A673 (cell line): ENCODE measurements around the gene MCM9. TPM values are rescaled to one million over a fixed set of nuclear protein-coding genes. Genes with fewer than 3 reads are reported as not detected.
A peak's percentile ranks its signal among the peaks of the same experiment; 100 is the strongest.

Experiments
- BruUV-seq: library from RNA; stranded (reverse); fragments of 400-500 nt; replicated peaks from 2 replicates; lab custom pipeline; 2021; lab: Mats Ljungman, UMichigan
- CTCF ChIA-PET: fragments of 300-600 bp; sonication (Branson Sonifier 250); formaldehyde crosslinking; loops from one replicate; lab custom pipeline; 2022; ENCODE audit warnings: antibody characterized with exemption; lab: Charles Lee
- POLR2A ChIA-PET: fragments of 300-600 bp; sonication (Branson Sonifier 250); formaldehyde crosslinking; loops from one replicate; lab custom pipeline; 2022; ENCODE audit warnings: antibody characterized with exemption; ENCODE audit not compliant: low non-redundant PET; lab: Charles Lee
- DNase-seq: peaks from one replicate; pipeline ENCODE4 v3.0.0-alpha.2; 2015; ENCODE audit warnings: low spot score
- H3K27ac ChIP-seq: fragments of 200-600 bp; sonication (generic); 2 replicates; pipeline ENCODE4 v1.5.1; 2016; ENCODE audit warnings: mixed run types, low read depth, mild to moderate bottlenecking, mixed read lengths, antibody characterized with exemption, low read length; ENCODE audit not compliant: poor library complexity, severe bottlenecking
- H3K27me3 ChIP-seq: fragments of 200-600 bp; sonication (generic); replicated peaks from 2 replicates; pipeline ENCODE4 v1.6.1; 2017; ENCODE audit warnings: mixed run types, low read depth, mild to moderate bottlenecking, mixed read lengths, antibody characterized with exemption, low read length; ENCODE audit not compliant: insufficient read depth, poor library complexity
- H3K36me3 ChIP-seq: fragments of 200-600 bp; sonication (generic); 2 replicates; pipeline ENCODE4 v1.6.1; 2016; ENCODE audit warnings: mixed run types, mild to moderate bottlenecking, mixed read lengths, antibody characterized with exemption, low read length; ENCODE audit not compliant: insufficient read depth, poor library complexity, severe bottlenecking
- H3K4me1 ChIP-seq: fragments of 200-600 bp; sonication (generic); 2 replicates; pipeline ENCODE4 v1.6.1; 2017; ENCODE audit warnings: mixed run types, mild to moderate bottlenecking, mixed read lengths, antibody characterized with exemption, low read length; ENCODE audit not compliant: insufficient read depth, poor library complexity, severe bottlenecking
- H3K4me3 ChIP-seq: fragments of 200-600 bp; sonication (generic); 2 replicates; pipeline ENCODE4 v1.5.1; 2016; ENCODE audit warnings: low read depth, mixed run types, mild to moderate bottlenecking, mixed read lengths, low read length; ENCODE audit not compliant: poor library complexity, severe bottlenecking
- H3K9me3 ChIP-seq: fragments of 200-600 bp; sonication (generic); 2 replicates; pipeline ENCODE4 v1.6.1; 2016; ENCODE audit warnings: mixed run types, low read depth, mild to moderate bottlenecking, mixed read lengths, antibody characterized with exemption, low read length; ENCODE audit not compliant: poor library complexity, severe bottlenecking
- CTCF ChIP-seq: fragments of 300-800, 200-600 bp; sonication (generic); conservative IDR thresholded peaks from 2 replicates; pipeline ENCODE4 v1.5.1; 2017; ENCODE audit warnings: low read depth, mild to moderate bottlenecking, antibody characterized with exemption, low read length, moderate library complexity, mixed read lengths
- EZH2 ChIP-seq: fragments of 200-600 bp; sonication (generic); IDR thresholded peaks from 2 replicates; pipeline ENCODE4 v1.6.1; 2017; ENCODE audit warnings: borderline replicate concordance, low read depth, mild to moderate bottlenecking, mixed read lengths, antibody characterized with exemption, low read length; ENCODE audit not compliant: poor library complexity, severe bottlenecking
- intact Hi-C: fragments of 100-400 bp; cut with micrococcal nuclease; formaldehyde crosslinking; loops from one replicate; pipeline ENCODE4 v1.10.0; 2022; ENCODE audit not compliant: unreplicated experiment
- total RNA-seq: library from RNA; stranded (reverse); gene quantifications from 2 replicates; pipeline ENCODE4 v1.2.3, GENCODE V29; 2021

MCM9 gene
- total RNA-seq, 1 experiment from 2014 or later = 16.9 TPM

DNA sequence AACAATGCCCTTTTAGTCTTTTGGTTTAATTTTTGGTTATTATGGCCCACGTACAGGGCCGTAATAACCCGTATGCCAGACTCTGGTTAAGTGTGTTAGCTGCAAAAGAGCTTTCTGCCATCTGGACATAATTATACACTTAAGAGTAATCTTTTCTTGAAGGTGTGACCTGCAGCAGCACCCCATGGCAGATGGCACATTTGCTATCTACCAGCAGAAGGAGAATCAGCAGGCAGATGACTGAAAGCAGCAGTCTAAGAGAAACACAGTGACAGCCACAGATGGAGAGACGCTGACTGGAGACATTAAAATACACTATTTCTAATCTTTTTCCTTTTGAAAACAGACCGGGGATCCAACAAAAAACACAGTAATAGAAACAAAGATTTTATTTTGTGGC is 22.3 kb downstream of the MCM9 start:
- Histone ChIP-seq H3K27me3 (no peaks in the 10 kb centered on the region), H3K4me1 (no peaks in the 10 kb centered on the region), H3K27ac (no peak overlapping the region), H3K36me3 (peaks cover 79% of the 10 kb centered on the region), H3K4me3 (no peak overlapping the region), H3K9me3 (no peaks in the 10 kb centered on the region)
- POLR2A ChIA-PET = no interaction called here
- no peak for TF ChIP-seq CTCF
- TF ChIP-seq EZH2 = no peak
- DNase-seq = peak; percentile 14
- BruUV-seq = no TSS peak
- CTCF ChIA-PET = no interaction called here
- intact Hi-C loops = no loop called here

GRCh38 chr6:118908441-118908840 is 26.5 kb downstream of the MCM9 start:
- Histone ChIP-seq H3K9me3 (no peaks in the 10 kb centered on the region), H3K4me1 (no peaks in the 10 kb centered on the region), H3K36me3 (peaks cover 95% of the 10 kb centered on the region), H3K4me3 (no peak overlapping the region), H3K27ac (no peak overlapping the region), H3K27me3 (no peaks in the 10 kb centered on the region)
- no TSS peak for BruUV-seq
- no peak for TF ChIP-seq EZH2
- TF ChIP-seq CTCF = no peak
- POLR2A ChIA-PET = no interaction called here
- no peak for DNase-seq
- CTCF ChIA-PET = no interaction called here
- intact Hi-C loops = no loop called here

DNA sequence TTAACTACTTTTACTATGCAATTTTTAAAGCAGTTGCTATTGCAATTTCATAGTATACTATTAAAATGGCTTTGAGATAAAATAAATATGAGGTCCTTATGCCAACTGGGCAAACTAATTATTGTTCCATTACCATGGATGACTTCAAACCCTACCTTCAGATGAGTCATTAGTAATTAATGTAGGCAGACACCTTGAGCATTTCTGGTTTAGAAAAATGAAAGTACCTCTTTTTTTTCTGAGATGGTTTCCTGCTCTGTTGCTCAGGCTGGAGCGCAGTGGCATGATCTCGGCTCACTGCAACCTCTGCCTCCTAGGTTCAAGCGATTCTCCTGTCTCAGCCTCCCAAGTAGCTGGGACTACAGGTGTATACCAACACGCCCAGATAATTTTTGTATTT is 29.1 kb downstream of the MCM9 start:
- DNase-seq = no peak
- Histone ChIP-seq H3K4me3 (no peak overlapping the region), H3K4me1 (no peaks in the 10 kb centered on the region), H3K27ac (no peak overlapping the region), H3K9me3 (no peaks in the 10 kb centered on the region), H3K27me3 (no peaks in the 10 kb centered on the region), H3K36me3 (peaks cover 95% of the 10 kb centered on the region)
- TF ChIP-seq EZH2 (no peak), CTCF (no peak)
- no TSS peak for BruUV-seq
- POLR2A ChIA-PET = no interaction called here
- CTCF ChIA-PET = no interaction called here
- intact Hi-C loops = no loop called here
